ENCODE measurements around the gene DSC1.

DSC1 gene

DNA sequence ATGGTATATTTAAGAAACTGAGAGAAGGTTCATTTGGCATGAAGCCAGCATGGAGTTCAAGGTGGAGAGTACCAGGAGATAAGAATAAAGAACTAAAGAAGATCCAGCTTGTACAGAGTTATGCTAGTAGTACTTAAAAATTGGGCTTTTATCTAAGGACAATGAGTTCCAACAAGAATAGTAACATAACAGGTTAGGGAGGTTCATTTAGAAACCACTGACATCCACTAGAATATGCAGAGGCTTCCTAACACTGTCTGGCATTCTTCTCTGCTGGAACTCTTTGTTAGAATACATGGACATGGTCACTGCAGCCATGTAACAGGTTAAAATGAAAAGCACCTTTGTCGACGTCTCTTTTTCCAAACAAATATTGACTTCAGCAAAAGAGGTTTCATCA, 42.6 kb upstream of the DSC1 start:
- TF ChIP-seq, protein P1, sequence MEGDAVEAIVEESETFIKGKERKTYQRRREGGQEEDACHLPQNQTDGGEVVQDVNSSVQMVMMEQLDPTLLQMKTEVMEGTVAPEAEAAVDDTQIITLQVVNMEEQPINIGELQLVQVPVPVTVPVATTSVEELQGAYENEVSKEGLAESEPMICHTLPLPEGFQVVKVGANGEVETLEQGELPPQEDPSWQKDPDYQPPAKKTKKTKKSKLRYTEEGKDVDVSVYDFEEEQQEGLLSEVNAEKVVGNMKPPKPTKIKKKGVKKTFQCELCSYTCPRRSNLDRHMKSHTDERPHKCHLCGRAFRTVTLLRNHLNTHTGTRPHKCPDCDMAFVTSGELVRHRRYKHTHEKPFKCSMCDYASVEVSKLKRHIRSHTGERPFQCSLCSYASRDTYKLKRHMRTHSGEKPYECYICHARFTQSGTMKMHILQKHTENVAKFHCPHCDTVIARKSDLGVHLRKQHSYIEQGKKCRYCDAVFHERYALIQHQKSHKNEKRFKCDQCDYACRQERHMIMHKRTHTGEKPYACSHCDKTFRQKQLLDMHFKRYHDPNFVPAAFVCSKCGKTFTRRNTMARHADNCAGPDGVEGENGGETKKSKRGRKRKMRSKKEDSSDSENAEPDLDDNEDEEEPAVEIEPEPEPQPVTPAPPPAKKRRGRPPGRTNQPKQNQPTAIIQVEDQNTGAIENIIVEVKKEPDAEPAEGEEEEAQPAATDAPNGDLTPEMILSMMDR (IDR thresholded peaks at IDR 0.05; ENCODE audit: low read depth, low read length, poor library complexity, severe bottlenecking): no peak
- TF ChIP-seq EZH2phosphoT487 (IDR thresholded peaks at IDR 0.05; ENCODE audit: borderline replicate concordance, low read length): no peak
- Histone ChIP-seq H3K9me2 (replicated peaks; ENCODE audit: control insufficient read depth, low read length) (no peaks in the 10 kb centered on the region), H4K20me1 (ENCODE audit: control insufficient read depth, insufficient read depth, low read depth, low read length) (no peaks in the 10 kb centered on the region), H3K36me3 (ENCODE audit: control insufficient read depth, low read length) (no peaks in the 10 kb centered on the region), H3K4me2 (ENCODE audit: low read length) (no peak overlapping the region), H3K4me3 (ENCODE audit: low read length) (no peak overlapping the region), H3K27ac (ENCODE audit: low read depth, low read length) (no peak overlapping the region), H3K27me3 (ENCODE audit: control insufficient read depth, low read length) (no peaks in the 10 kb centered on the region), H3K79me2 (ENCODE audit: control insufficient read depth, low read length) (no peaks in the 10 kb centered on the region), H3K4me1 (ENCODE audit: control insufficient read depth, low read length) (no peaks in the 10 kb centered on the region), H3F3A (ENCODE audit: control insufficient read depth, insufficient read depth) (no peaks in the 10 kb centered on the region), H3K9me3 (ENCODE audit: control insufficient read depth, insufficient read depth, low read length) (no peaks in the 10 kb centered on the region)

DNA sequence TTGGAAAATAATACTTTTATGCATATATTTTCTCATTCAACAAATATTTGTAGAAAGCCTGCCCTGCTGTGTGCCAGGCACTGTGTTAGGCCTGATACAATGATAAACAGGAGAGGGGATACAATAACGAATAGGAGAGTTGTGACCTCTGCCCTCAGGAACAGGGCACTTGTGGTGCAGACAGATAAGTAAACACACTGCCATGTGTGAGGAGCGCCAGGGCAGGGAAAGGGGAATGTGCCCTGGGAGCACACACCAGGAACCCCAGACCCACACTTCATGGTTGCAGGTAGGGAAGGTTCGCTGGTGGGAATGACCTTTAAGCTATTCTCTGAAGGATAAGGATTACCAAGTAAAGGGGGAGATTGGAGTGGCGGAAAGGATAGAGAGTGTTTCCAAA, 42.2 kb upstream of the DSC1 start:
- H3K4me3 ChIP-seq (ENCODE audit: low read length): no peak overlapping the region
- no peak overlapping the region for H3K4me2 ChIP-seq (ENCODE audit: low read length)
- no peaks in the 10 kb centered on the region for H3K79me2 ChIP-seq (ENCODE audit: control insufficient read depth, low read length)
- no peaks in the 10 kb centered on the region for H3K27me3 ChIP-seq (ENCODE audit: control insufficient read depth, low read length)
- no peaks in the 10 kb centered on the region for H3F3A ChIP-seq (ENCODE audit: control insufficient read depth, insufficient read depth)
- TF ChIP-seq, protein P1 (IDR thresholded peaks at IDR 0.05; ENCODE audit: low read depth, low read length, poor library complexity, severe bottlenecking): no peak
- TF ChIP-seq EZH2phosphoT487 (IDR thresholded peaks at IDR 0.05; ENCODE audit: borderline replicate concordance, low read length): no peak
- no peaks in the 10 kb centered on the region for H4K20me1 ChIP-seq (ENCODE audit: control insufficient read depth, insufficient read depth, low read depth, low read length)
- no peaks in the 10 kb centered on the region for H3K36me3 ChIP-seq (ENCODE audit: control insufficient read depth, low read length)
- no peaks in the 10 kb centered on the region for H3K9me2 ChIP-seq (replicated peaks; ENCODE audit: control insufficient read depth, low read length)
- no peaks in the 10 kb centered on the region for H3K4me1 ChIP-seq (ENCODE audit: control insufficient read depth, low read length)
- no peaks in the 10 kb centered on the region for H3K9me3 ChIP-seq (ENCODE audit: control insufficient read depth, insufficient read depth, low read length)
- no peak overlapping the region for H3K27ac ChIP-seq (ENCODE audit: low read depth, low read length)

DNA sequence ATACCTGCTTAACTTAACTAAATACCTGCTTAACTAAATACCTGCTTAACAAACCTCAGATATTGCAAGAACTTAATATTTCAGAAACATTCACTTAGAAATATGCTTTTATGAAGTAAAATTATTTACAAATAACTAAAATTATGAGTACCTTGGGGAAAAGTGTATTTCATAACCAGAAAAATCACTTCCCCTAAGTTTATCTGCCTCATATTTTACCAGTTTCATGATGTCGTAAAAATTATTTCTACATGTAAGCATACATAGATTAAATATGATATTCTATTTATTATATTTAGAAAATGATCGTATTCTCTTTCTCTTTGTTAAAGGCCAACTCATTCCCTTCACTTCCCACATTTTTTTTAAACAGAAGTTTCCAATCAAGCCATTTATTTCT, 41.5 kb upstream of the DSC1 start:
- Histone ChIP-seq H3F3A (ENCODE audit: control insufficient read depth, insufficient read depth) (no peaks in the 10 kb centered on the region), H3K9me2 (replicated peaks; ENCODE audit: control insufficient read depth, low read length) (no peaks in the 10 kb centered on the region), H4K20me1 (ENCODE audit: control insufficient read depth, insufficient read depth, low read depth, low read length) (no peaks in the 10 kb centered on the region), H3K27ac (ENCODE audit: low read depth, low read length) (no peak overlapping the region), H3K79me2 (ENCODE audit: control insufficient read depth, low read length) (no peaks in the 10 kb centered on the region), H3K9me3 (ENCODE audit: control insufficient read depth, insufficient read depth, low read length) (no peaks in the 10 kb centered on the region), H3K4me1 (ENCODE audit: control insufficient read depth, low read length) (no peaks in the 10 kb centered on the region), H3K4me3 (ENCODE audit: low read length) (no peak overlapping the region), H3K4me2 (ENCODE audit: low read length) (no peak overlapping the region), H3K36me3 (ENCODE audit: control insufficient read depth, low read length) (no peaks in the 10 kb centered on the region), H3K27me3 (ENCODE audit: control insufficient read depth, low read length) (no peaks in the 10 kb centered on the region)
- no peak for TF ChIP-seq EZH2phosphoT487 (IDR thresholded peaks at IDR 0.05; ENCODE audit: borderline replicate concordance, low read length)
- TF ChIP-seq, protein P1 (IDR thresholded peaks at IDR 0.05; ENCODE audit: low read depth, low read length, poor library complexity, severe bottlenecking): no peak

DNA sequence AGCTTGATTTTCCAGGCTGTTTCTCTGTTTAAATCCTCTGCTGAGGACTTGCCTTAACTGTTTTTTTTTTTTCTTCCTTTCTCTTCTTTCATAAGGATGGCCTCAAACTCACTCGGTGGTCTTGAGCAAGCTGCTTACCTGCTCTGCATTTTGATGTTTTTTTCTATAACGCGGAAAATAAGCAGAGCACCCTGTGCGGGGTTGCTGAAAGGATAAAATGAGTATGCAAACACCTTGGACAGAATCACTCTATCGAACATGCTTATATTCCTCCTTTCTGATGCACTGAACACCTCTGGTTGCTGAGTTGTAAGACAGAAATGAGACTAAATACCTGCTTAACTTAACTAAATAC, 41.1 kb upstream of the DSC1 start:
- H3K36me3 ChIP-seq (ENCODE audit: control insufficient read depth, low read length): no peaks in the 10 kb centered on the region
- H3K27me3 ChIP-seq (ENCODE audit: control insufficient read depth, low read length): no peaks in the 10 kb centered on the region
- no peak overlapping the region for H3K4me2 ChIP-seq (ENCODE audit: low read length)
- H3K9me2 ChIP-seq (replicated peaks; ENCODE audit: control insufficient read depth, low read length): no peaks in the 10 kb centered on the region
- H3K79me2 ChIP-seq (ENCODE audit: control insufficient read depth, low read length): no peaks in the 10 kb centered on the region
- no peaks in the 10 kb centered on the region for H3K4me1 ChIP-seq (ENCODE audit: control insufficient read depth, low read length)
- H3F3A ChIP-seq (ENCODE audit: control insufficient read depth, insufficient read depth): no peaks in the 10 kb centered on the region
- no peaks in the 10 kb centered on the region for H4K20me1 ChIP-seq (ENCODE audit: control insufficient read depth, insufficient read depth, low read depth, low read length)
- H3K27ac ChIP-seq (ENCODE audit: low read depth, low read length): no peak overlapping the region
- TF ChIP-seq EZH2phosphoT487 (IDR thresholded peaks at IDR 0.05; ENCODE audit: borderline replicate concordance, low read length): no peak
- TF ChIP-seq, protein P1 (IDR thresholded peaks at IDR 0.05; ENCODE audit: low read depth, low read length, poor library complexity, severe bottlenecking): no peak
- no peaks in the 10 kb centered on the region for H3K9me3 ChIP-seq (ENCODE audit: control insufficient read depth, insufficient read depth, low read length)
- H3K4me3 ChIP-seq (ENCODE audit: low read length): no peak overlapping the region

Data from DOHH2 (cell line).